ENCODE results near the gene TEX264.

DNA sequence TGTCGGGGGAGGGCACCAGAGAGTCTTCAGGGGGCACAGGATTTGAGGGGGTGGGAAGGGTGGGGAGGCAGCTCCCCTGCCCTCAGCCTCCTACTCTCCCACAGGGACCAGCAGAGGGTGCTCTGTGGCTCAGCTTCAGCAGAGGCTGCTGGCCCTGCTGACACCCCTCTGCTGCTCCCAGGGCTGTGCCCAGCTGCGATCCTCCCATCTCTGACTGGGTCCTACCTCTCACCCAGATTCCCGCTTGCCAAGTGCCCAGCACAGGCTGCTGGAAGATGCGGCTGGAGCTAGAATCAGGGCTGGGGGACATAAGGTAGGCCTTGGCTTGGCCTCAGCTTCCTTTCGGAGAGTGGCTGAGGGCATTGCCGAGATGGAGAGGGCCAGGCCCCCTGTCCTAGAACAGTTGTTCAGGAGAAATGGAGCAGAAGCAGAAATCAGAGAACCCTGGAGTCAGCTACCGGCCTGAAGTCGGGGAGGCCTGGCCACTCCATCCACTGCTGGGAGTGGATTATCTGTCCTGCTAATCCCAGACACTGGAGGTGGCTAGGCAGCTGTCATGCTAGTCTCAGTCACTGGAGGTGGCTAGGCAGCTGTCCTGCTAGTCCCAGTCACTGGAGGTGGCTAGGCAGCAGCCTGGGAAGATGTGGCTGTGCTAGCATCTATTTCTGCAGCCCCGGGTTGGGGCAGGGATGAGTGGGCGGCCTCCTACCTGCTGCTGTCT, 39.7 kb downstream of the TEX264 start:
- TF ChIP-seq, protein P1, sequence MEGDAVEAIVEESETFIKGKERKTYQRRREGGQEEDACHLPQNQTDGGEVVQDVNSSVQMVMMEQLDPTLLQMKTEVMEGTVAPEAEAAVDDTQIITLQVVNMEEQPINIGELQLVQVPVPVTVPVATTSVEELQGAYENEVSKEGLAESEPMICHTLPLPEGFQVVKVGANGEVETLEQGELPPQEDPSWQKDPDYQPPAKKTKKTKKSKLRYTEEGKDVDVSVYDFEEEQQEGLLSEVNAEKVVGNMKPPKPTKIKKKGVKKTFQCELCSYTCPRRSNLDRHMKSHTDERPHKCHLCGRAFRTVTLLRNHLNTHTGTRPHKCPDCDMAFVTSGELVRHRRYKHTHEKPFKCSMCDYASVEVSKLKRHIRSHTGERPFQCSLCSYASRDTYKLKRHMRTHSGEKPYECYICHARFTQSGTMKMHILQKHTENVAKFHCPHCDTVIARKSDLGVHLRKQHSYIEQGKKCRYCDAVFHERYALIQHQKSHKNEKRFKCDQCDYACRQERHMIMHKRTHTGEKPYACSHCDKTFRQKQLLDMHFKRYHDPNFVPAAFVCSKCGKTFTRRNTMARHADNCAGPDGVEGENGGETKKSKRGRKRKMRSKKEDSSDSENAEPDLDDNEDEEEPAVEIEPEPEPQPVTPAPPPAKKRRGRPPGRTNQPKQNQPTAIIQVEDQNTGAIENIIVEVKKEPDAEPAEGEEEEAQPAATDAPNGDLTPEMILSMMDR (IDR thresholded peaks at IDR 0.05) = peak; percentile 47
- TF ChIP-seq EZH2phosphoT487 (IDR thresholded peaks at IDR 0.05) (no peak), EZH2 (IDR thresholded peaks at IDR 0.05) (no peak)

Measured in neural progenitor cell (in vitro differentiated cells).